HepG2 (cell line): ENCODE measurements around the gene CEP43. TPM values are rescaled to one million over a fixed set of nuclear protein-coding genes. Genes with fewer than 3 reads are reported as not detected.
A peak's percentile ranks its signal among the peaks of the same experiment; 100 is the strongest.

Experiments
- EED ChIP-seq: sonication (generic); formaldehyde crosslinking; IDR thresholded peaks from 2 replicates; pipeline ENCODE4 v1.5.0; 2020; ENCODE audit warnings: mild to moderate bottlenecking, missing genetic modification reagents
- FOXM1 ChIP-seq: sonication (generic); formaldehyde crosslinking; IDR thresholded peaks from 2 replicates; pipeline ENCODE4 v1.5.0; 2020; ENCODE audit warnings: missing genetic modification reagents
- GZF1 ChIP-seq: sonication (generic); formaldehyde crosslinking; IDR thresholded peaks from 2 replicates; pipeline ENCODE4 v1.5.1; 2020; ENCODE audit warnings: mild to moderate bottlenecking, missing genetic modification reagents
- NR1H2 ChIP-seq: sonication (generic); formaldehyde crosslinking; IDR thresholded peaks from 2 replicates; pipeline ENCODE4 v1.8.1; 2022; ENCODE audit warnings: low read depth, missing genetic modification reagents, borderline replicate concordance
- RBM39 ChIP-seq: fragments of 200-400 bp; formaldehyde crosslinking; IDR thresholded peaks from one replicate; pipeline ENCODE4 v1.6.1; 2018; ENCODE audit warnings: antibody characterized with exemption, mild to moderate bottlenecking, low read depth, low read length; ENCODE audit not compliant: poor library complexity, severe bottlenecking
- TP53 ChIP-seq: sonication (generic); formaldehyde crosslinking; conservative IDR thresholded peaks from 2 replicates; pipeline ENCODE4 v1.4.0; 2020; ENCODE audit warnings: missing genetic modification reagents
- YEATS2 ChIP-seq: sonication (generic); formaldehyde crosslinking; IDR thresholded peaks from 2 replicates; pipeline ENCODE4 v1.4.0; 2020; ENCODE audit warnings: missing genetic modification reagents, borderline replicate concordance
- ZNF121 ChIP-seq: sonication (generic); formaldehyde crosslinking; IDR thresholded peaks from 2 replicates; pipeline ENCODE4 v1.5.0; 2020; ENCODE audit warnings: mild to moderate bottlenecking, missing genetic modification reagents
- ZNF441 ChIP-seq: sonication (generic); formaldehyde crosslinking; IDR thresholded peaks from 2 replicates; pipeline ENCODE4 v1.7.0; 2021; ENCODE audit warnings: missing genetic modification reagents, borderline replicate concordance
- ZNF569 ChIP-seq: sonication (generic); formaldehyde crosslinking; IDR thresholded peaks from 2 replicates; pipeline ENCODE4 v1.5.0; 2020; ENCODE audit warnings: mild to moderate bottlenecking, missing genetic modification reagents, moderate library complexity, borderline replicate concordance
- polyA plus RNA-seq, 8 experiments: library from polyadenylated mRNA; depleted of rRNA in 3 of 8; stranded (reverse) in 7 of 8; unstranded in 1 of 8; fragments of >200 nt; fragmentation: Illumina TruSeq in 4 of 8; extraction: Trizol in 4 of 8; gene quantifications; 2 replicates each; pipeline versions ENCODE4 v1.2.1 to v1.2.3, GENCODE V29; 2011 to 2016; ENCODE audit warnings: low read depth in 4 of 8, missing spikeins in 1 of 8, mixed read lengths in 1 of 8; ENCODE audit not compliant: insufficient read depth in 1 of 8
- total RNA-seq, 5 experiments: library from RNA; depleted of rRNA; stranded (reverse); fragments of >200 nt; fragmentation: Illumina TruSeq; extraction: Trizol; gene quantifications; 2 replicates each; pipeline ENCODE4 v1.2.3, GENCODE V29; 2016; ENCODE audit warnings: low read depth in 1 of 5
- TF ChIP-seq, protein P1 (sequence below): sonication (generic); formaldehyde crosslinking; IDR thresholded peaks from 2 replicates; pipeline ENCODE4 v1.4.0; 2020; ENCODE audit warnings: mild to moderate bottlenecking, missing genetic modification reagents, borderline replicate concordance
- TF ChIP-seq, protein P2 (sequence below): sonication (generic); formaldehyde crosslinking; IDR thresholded peaks from 2 replicates; pipeline ENCODE4 v1.9.0; 2022; ENCODE audit warnings: missing genetic modification reagents, mild to moderate bottlenecking, borderline replicate concordance
- TF ChIP-seq, protein P3 (sequence below): sonication (generic); formaldehyde crosslinking; IDR thresholded peaks from 2 replicates; pipeline ENCODE4 v1.4.0; 2020; ENCODE audit warnings: mild to moderate bottlenecking, missing genetic modification reagents
- TF ChIP-seq, protein P4 (sequence below): sonication (generic); formaldehyde crosslinking; conservative IDR thresholded peaks from 2 replicates; pipeline ENCODE4 v1.8.0; 2022; ENCODE audit warnings: low read depth, missing genetic modification reagents

Gene CEP43
- total and polyA plus RNA-seq, 2 of the 13 experiments (the other 11 are each of a cell fraction or from before 2014, with no cell fraction given) = 29.3 to 73.9 TPM

DNA sequence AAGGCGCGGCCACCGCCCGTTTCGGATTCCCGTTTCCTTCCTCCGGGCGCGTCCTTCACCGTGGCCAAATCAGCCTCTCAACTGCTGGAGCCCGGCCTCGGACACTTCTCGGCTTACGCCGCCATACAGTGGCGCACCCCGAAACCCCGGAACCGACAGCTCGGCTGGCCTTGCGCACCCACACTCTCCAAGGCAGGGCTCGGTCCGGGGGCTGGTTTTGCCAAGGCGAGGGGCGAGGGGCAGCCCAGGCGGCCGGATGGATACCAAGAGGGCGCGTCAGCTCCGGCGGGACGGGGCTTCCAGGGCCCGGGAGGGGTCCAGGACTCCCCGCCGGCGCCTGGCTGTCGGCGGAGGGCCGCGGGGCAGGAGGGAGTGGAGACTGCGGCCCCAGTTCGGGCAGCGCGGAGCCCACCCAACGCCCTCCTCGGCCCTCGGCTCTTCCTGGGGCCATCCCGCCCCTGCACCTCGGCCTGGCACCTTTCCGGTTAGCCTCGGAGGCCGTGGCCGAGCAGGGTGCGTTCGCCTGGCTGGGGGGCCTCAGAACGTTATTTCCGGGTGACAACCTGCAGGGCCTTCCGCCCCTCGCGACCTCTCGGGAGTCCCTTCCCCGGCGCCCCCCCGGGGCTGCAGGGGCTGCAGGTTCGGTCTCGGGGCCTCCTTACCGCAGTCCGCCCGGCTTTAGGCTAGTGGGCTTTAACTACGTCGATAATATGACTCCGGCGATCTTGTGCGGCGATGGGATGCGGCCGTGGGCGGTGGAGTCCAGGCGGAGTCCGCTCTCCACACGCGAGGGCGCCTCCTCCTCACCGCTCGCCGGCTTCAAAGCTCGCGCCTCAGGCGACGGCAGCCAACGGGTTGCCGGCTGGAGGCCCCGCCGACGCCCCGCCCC, 697 bp upstream of the CEP43 start (continued):
- TF ChIP-seq TP53 (CRISPR knock-in tag) (0 out of 2 replicates have a peak, but pooled peaks have one; percentile 72), YEATS2 (CRISPR knock-in tag) (no peak), EED (CRISPR knock-in tag) (0 out of 2 replicates have a peak, but pooled peaks have one; percentile 9), FOXM1 (CRISPR knock-in tag) (peak; percentile 37; the same call in 1 of the 2 replicates), NR1H2 (CRISPR knock-in tag) (peak; percentile 73; the same call in 1 of the 2 replicates), ZNF441 (CRISPR knock-in tag) (peak; percentile 28; the same call in 1 of the 2 replicates), ZNF121 (no peak), RBM39 (peak; percentile 9), GZF1 (peak; percentile 14; the same call in 1 of the 2 replicates), ZNF569 (CRISPR knock-in tag) (0 out of 2 replicates have a peak, but pooled peaks have one; percentile 10)
- TF ChIP-seq, protein P1, sequence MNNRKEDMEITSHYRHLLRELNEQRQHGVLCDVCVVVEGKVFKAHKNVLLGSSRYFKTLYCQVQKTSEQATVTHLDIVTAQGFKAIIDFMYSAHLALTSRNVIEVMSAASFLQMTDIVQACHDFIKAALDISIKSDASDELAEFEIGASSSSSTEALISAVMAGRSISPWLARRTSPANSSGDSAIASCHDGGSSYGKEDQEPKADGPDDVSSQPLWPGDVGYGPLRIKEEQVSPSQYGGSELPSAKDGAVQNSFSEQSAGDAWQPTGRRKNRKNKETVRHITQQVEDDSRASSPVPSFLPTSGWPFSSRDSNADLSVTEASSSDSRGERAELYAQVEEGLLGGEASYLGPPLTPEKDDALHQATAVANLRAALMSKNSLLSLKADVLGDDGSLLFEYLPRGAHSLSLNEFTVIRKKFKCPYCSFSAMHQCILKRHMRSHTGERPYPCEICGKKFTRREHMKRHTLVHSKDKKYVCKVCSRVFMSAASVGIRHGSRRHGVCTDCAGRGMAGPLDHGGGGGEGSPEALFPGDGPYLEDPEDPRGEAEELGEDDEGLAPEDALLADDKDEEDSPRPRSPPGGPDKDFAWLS (CRISPR knock-in tag) = no peak
- TF ChIP-seq, protein P2, sequence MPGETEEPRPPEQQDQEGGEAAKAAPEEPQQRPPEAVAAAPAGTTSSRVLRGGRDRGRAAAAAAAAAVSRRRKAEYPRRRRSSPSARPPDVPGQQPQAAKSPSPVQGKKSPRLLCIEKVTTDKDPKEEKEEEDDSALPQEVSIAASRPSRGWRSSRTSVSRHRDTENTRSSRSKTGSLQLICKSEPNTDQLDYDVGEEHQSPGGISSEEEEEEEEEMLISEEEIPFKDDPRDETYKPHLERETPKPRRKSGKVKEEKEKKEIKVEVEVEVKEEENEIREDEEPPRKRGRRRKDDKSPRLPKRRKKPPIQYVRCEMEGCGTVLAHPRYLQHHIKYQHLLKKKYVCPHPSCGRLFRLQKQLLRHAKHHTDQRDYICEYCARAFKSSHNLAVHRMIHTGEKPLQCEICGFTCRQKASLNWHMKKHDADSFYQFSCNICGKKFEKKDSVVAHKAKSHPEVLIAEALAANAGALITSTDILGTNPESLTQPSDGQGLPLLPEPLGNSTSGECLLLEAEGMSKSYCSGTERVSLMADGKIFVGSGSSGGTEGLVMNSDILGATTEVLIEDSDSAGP (CRISPR knock-in tag) = no peak
- TF ChIP-seq, protein P3, sequence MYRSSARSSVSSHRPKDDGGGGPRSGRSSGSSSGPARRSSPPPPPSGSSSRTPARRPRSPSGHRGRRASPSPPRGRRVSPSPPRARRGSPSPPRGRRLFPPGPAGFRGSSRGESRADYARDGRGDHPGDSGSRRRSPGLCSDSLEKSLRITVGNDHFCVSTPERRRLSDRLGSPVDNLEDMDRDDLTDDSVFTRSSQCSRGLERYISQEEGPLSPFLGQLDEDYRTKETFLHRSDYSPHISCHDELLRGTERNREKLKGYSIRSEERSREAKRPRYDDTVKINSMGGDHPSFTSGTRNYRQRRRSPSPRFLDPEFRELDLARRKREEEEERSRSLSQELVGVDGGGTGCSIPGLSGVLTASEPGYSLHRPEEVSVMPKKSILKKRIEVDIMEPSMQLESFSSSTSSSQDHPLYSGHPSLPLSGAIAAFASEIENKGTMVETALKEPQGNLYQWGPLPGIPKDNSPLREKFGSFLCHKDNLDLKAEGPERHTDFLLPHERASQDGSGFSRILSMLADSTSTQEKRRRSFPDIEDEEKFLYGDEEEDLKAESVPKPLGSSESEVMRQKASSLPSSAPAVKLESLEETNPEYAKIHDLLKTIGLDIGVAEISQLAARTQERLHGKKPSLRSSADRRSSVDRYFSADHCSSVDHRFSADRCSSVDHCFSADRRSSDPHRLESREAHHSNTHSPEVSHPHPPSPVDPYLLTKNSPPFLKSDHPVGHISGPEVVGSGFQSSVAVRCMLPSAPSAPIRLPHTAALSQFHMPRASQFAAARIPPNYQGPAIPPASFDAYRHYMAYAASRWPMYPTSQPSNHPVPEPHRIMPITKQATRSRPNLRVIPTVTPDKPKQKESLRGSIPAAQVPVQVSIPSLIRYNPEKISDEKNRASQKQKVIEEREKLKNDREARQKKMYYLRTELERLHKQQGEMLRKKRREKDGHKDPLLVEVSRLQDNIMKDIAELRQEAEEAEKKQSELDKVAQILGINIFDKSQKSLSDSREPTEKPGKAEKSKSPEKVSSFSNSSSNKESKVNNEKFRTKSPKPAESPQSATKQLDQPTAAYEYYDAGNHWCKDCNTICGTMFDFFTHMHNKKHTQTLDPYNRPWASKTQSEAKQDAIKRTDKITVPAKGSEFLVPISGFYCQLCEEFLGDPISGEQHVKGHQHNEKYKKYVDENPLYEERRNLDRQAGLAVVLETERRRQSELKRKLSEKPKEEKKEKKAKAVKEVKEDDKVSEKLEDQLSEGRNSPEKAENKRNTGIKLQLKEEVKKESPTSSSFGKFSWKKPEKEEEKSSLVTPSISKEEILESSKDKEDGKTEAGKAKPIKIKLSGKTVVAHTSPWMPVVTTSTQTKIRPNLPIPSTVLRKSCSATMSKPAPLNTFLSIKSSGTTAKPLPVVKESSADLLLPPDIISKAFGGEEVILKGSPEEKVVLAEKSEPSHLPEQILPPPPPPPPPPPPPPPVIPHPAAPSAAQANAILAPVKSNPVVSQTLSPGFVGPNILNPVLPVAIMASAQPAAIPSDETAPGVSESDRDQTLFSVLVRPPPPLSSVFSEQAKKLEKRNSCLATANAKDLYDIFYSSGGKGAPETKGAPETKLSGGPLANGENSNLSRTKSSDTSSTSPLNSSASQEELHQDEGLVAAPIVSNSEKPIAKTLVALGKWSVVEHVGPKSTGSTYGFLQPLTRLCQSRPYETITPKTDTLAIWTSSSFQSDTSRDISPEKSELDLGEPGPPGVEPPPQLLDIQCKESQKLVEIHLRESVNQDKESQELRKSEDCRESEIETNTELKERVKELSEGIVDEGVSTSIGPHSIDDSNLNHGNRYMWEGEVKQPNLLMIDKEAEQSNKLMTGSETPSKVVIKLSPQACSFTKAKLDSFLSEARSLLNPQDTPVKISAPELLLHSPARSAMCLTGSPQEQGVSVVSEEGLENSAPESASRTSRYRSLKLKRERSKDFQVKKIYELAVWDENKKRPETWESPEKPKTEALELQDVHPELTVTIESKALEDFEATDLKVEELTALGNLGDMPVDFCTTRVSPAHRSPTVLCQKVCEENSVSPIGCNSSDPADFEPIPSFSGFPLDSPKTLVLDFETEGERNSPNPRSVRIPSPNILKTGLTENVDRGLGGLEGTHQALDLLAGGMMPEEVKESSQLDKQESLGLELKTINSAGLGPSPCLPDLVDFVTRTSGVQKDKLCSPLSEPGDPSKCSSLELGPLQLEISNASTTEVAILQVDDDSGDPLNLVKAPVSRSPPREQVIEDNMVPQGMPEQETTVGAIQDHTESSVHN (CRISPR knock-in tag) = no peak
- TF ChIP-seq, protein P4, sequence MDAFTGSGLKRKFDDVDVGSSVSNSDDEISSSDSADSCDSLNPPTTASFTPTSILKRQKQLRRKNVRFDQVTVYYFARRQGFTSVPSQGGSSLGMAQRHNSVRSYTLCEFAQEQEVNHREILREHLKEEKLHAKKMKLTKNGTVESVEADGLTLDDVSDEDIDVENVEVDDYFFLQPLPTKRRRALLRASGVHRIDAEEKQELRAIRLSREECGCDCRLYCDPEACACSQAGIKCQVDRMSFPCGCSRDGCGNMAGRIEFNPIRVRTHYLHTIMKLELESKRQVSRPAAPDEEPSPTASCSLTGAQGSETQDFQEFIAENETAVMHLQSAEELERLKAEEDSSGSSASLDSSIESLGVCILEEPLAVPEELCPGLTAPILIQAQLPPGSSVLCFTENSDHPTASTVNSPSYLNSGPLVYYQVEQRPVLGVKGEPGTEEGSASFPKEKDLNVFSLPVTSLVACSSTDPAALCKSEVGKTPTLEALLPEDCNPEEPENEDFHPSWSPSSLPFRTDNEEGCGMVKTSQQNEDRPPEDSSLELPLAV (CRISPR knock-in tag) = no peak
